Medulla oblongata (tissue), 1 donor: ENCODE results near the gene SPSB1.

Experiments
- DNase-seq: peaks from one replicate; pipeline ENCODE4 v3.0.0-alpha.2; 2015; ENCODE audit errors: extremely low spot score

SPSB1 gene

DNA sequence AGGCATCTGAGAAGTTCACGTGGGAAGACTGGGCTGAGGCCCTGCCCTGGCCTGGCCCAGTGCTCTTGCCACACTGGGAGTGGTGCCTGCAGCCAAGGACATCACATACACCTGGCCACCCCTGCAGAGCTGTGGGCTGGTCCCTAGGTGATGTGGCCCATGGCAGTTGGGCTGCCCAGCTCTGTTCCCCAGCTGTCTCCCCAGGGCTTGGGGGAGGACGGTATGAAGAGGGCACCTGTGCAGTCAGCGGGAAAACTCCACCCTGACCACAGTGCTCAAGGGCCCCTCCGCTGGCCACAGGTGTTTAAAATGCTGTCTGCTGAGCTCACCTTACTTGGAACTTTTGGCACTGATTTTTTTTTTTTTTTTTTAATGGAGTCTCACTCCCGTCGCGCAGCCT is 126.2 kb downstream of the SPSB1 start:
- no peak for DNase-seq
